Glutamatergic neuron (in vitro differentiated cells): ENCODE results near the gene AKTIP. TPM values are rescaled to one million over a fixed set of nuclear protein-coding genes. Genes with fewer than 3 reads are reported as not detected.

Experiments
- DNase-seq: peaks from one replicate; pipeline ENCODE4 v3.0.0; 2022
- H3K27ac Mint-ChIP-seq: one replicate; pipeline ENCODE4 v1.8.0; 2020; ENCODE audit warnings: mild to moderate bottlenecking, mixed read lengths, inconsistent platforms; ENCODE audit not compliant: unreplicated experiment
- H3K27me3 Mint-ChIP-seq: one replicate; pipeline ENCODE4 v1.8.0; 2020; ENCODE audit warnings: mild to moderate bottlenecking, moderate library complexity, mixed read lengths, inconsistent platforms; ENCODE audit not compliant: unreplicated experiment
- H3K36me3 Mint-ChIP-seq: one replicate; pipeline ENCODE4 v1.8.0; 2020; ENCODE audit warnings: mild to moderate bottlenecking, mixed read lengths, inconsistent platforms; ENCODE audit not compliant: unreplicated experiment
- H3K4me1 Mint-ChIP-seq: one replicate; pipeline ENCODE4 v1.8.0; 2020; ENCODE audit warnings: mild to moderate bottlenecking, low read depth, mixed read lengths, inconsistent platforms; ENCODE audit not compliant: unreplicated experiment
- H3K4me3 Mint-ChIP-seq: one replicate; pipeline ENCODE4 v1.8.0; 2020; ENCODE audit warnings: mild to moderate bottlenecking, mixed read lengths, inconsistent platforms; ENCODE audit not compliant: unreplicated experiment
- H3K9me3 Mint-ChIP-seq: one replicate; pipeline ENCODE4 v1.8.0; 2020; ENCODE audit warnings: mild to moderate bottlenecking, moderate library complexity, mixed read lengths, inconsistent platforms; ENCODE audit not compliant: unreplicated experiment
- CTCF ChIP-seq: fragments of 200-600 bp; sonication (generic); IDR thresholded peaks from one replicate; pipeline ENCODE4 v1.5.0; 2021; ENCODE audit not compliant: partially characterized antibody, unreplicated experiment
- total RNA-seq: library from RNA; stranded (reverse); fragmentation: NEBNext Ultra II Directional; extraction: Animal tissue kit (Norgen Biotek cat#: 25700); gene quantifications from one replicate; pipeline ENCODE4 v1.2.1, GENCODE V29; 2021; ENCODE audit not compliant: unreplicated experiment

AKTIP gene
- total RNA-seq, 1 donor from 2014 or later = 30.0 TPM

- DNase-seq = no peak
- no peak for TF ChIP-seq CTCF
- no peak overlapping the region for H3K27ac Mint-ChIP-seq
- no peaks in the 10 kb centered on the region for H3K36me3 Mint-ChIP-seq
- peaks cover 2% of the 10 kb centered on the region for H3K4me1 Mint-ChIP-seq
- H3K27me3 Mint-ChIP-seq = no peaks in the 10 kb centered on the region
- H3K4me3 Mint-ChIP-seq = no peak overlapping the region
- H3K9me3 Mint-ChIP-seq = no peaks in the 10 kb centered on the region
Measured at GRCh38 chr16:53495325-53495724, 7.7 kb downstream of the AKTIP start.

DNA sequence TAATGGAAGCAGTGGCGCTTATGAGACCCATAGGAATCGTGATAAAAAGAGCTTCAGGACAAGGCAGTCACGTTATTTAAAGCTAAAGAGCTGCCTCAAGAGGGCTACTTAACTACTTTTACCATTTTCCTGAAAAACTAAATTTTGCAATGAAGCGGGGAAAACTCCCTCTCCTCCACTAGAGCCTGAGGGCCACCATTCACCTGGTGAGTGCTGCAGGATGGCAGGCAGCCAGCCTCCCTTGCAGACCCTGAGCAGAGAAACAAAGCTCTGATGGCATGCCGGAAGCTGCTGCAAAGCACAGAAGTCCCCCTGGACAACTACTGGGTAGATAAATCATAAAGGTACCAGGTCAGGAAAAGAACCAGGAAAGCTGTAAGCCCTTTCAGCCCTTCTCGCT lies 8.4 kb downstream of the AKTIP start:
- Mint-ChIP-seq H3K4me3 (no peak overlapping the region), H3K27me3 (no peaks in the 10 kb centered on the region), H3K9me3 (no peaks in the 10 kb centered on the region), H3K4me1 (peaks cover 2% of the 10 kb centered on the region), H3K36me3 (no peaks in the 10 kb centered on the region), H3K27ac (no peak overlapping the region)
- no peak for DNase-seq
- no peak for TF ChIP-seq CTCF

DNA sequence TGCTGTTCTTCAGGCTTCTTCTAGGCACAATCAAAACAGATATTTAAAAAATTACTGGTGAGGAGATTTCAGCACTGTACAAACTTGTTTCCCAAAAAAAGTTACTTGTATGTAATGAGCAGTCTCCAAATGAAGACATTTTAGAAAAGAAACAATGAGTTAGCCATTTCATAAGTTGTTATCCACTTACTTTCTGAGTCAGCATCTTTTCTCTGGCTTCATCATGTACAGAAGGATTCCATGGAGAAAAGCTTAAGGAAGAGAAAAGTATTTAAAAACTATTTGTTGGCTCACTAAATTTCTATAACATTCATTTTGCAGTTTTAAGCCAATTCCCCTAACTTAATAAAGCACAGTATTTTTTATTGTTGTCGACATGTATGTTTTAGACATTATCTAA lies 10.5 kb downstream of the AKTIP start:
- DNase-seq = no peak
- H3K4me3 Mint-ChIP-seq = no peak overlapping the region
- no peak for TF ChIP-seq CTCF
- H3K36me3 Mint-ChIP-seq = no peaks in the 10 kb centered on the region
- peaks cover 2% of the 10 kb centered on the region for H3K4me1 Mint-ChIP-seq
- no peaks in the 10 kb centered on the region for H3K27me3 Mint-ChIP-seq
- H3K27ac Mint-ChIP-seq = no peak overlapping the region
- H3K9me3 Mint-ChIP-seq = no peaks in the 10 kb centered on the region

- no peaks in the 10 kb centered on the region for H3K27me3 Mint-ChIP-seq
- H3K36me3 Mint-ChIP-seq = peaks cover 13% of the 10 kb centered on the region
- TF ChIP-seq CTCF = no peak
- H3K4me1 Mint-ChIP-seq = no peaks in the 10 kb centered on the region
- H3K27ac Mint-ChIP-seq = no peak overlapping the region
- H3K9me3 Mint-ChIP-seq = no peaks in the 10 kb centered on the region
- H3K4me3 Mint-ChIP-seq = no peak overlapping the region
- no peak for DNase-seq
Measured at GRCh38 chr16:53489755-53490154, 13.3 kb downstream of the AKTIP start.

DNA sequence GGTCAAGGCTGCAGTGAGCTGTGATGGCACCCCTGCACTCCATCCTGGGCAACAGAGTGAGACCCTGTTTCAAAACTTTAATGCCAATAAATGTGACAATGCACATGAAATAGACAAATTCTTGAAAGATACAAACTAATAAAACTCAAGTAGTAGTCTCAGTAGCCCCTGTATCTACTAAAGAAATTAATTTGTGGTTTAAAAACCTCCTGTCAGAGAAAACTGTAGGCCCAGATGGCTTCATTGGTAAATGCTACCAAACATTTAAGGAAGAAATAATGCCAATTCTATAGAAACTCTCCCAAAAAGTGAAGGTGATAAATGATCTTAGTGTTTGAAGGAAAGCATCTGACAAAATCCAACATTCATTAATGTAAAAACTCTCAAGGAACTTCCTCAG lies 16.8 kb downstream of the AKTIP start:
- H3K27me3 Mint-ChIP-seq = no peaks in the 10 kb centered on the region
- no peak for TF ChIP-seq CTCF
- DNase-seq = no peak
- no peak overlapping the region for H3K4me3 Mint-ChIP-seq
- H3K27ac Mint-ChIP-seq = no peak overlapping the region
- H3K9me3 Mint-ChIP-seq = no peaks in the 10 kb centered on the region
- peaks cover 23% of the 10 kb centered on the region for H3K36me3 Mint-ChIP-seq
- H3K4me1 Mint-ChIP-seq = no peaks in the 10 kb centered on the region
